Nephron progenitor cell (in vitro differentiated cells): ENCODE data around the gene PPARA.

Source experiments
- DNase-seq: peaks from one replicate; pipeline ENCODE4 v3.0.0; 2021
- H3K27ac Mint-ChIP-seq: 2 replicates; pipeline ENCODE4 v1.8.0; 2021; ENCODE audit warnings: mild to moderate bottlenecking, moderate library complexity, mixed read lengths
- H3K27me3 Mint-ChIP-seq: 2 replicates; pipeline ENCODE4 v1.8.0; 2021; ENCODE audit warnings: mild to moderate bottlenecking, low read depth, mixed read lengths; ENCODE audit not compliant: poor library complexity
- H3K36me3 Mint-ChIP-seq: 2 replicates; pipeline ENCODE4 v1.8.0; 2021; ENCODE audit warnings: low read depth, mixed read lengths
- H3K4me1 Mint-ChIP-seq: 2 replicates; pipeline ENCODE4 v1.8.0; 2021; ENCODE audit warnings: mixed read lengths
- H3K4me3 Mint-ChIP-seq: 2 replicates; pipeline ENCODE4 v1.8.0; 2021; ENCODE audit warnings: mild to moderate bottlenecking, moderate library complexity, mixed read lengths
- H3K9me3 Mint-ChIP-seq: 2 replicates; pipeline ENCODE4 v1.8.0; 2021; ENCODE audit warnings: mild to moderate bottlenecking, moderate library complexity, mixed read lengths
- TF ChIP-seq, protein P1 (sequence below): fragments of 200-600 bp; sonication (generic); IDR thresholded peaks from 2 replicates; pipeline ENCODE4 v1.5.0; 2021; ENCODE audit warnings: antibody characterized with exemption

The PPARA gene

GRCh38 chr22:46292732-46293131 lies 142.4 kb downstream of the PPARA start:
- Mint-ChIP-seq H3K4me3 (no peak overlapping the region), H3K4me1 (peaks cover 36% of the 10 kb centered on the region), H3K27ac (peak overlapping the region; percentile 36), H3K36me3 (peaks cover 15% of the 10 kb centered on the region), H3K27me3 (no peaks in the 10 kb centered on the region), H3K9me3 (no peaks in the 10 kb centered on the region)
- TF ChIP-seq, protein P1, sequence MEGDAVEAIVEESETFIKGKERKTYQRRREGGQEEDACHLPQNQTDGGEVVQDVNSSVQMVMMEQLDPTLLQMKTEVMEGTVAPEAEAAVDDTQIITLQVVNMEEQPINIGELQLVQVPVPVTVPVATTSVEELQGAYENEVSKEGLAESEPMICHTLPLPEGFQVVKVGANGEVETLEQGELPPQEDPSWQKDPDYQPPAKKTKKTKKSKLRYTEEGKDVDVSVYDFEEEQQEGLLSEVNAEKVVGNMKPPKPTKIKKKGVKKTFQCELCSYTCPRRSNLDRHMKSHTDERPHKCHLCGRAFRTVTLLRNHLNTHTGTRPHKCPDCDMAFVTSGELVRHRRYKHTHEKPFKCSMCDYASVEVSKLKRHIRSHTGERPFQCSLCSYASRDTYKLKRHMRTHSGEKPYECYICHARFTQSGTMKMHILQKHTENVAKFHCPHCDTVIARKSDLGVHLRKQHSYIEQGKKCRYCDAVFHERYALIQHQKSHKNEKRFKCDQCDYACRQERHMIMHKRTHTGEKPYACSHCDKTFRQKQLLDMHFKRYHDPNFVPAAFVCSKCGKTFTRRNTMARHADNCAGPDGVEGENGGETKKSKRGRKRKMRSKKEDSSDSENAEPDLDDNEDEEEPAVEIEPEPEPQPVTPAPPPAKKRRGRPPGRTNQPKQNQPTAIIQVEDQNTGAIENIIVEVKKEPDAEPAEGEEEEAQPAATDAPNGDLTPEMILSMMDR: no peak
- no peak for DNase-seq
